ENCODE results near the gene SLC27A6.
"Not testable (repeated sequence)": the region's sequence is repeated elsewhere in the genome, so short reads cannot be mapped to it uniquely, and the experiment has no call there.

- TF ChIP-seq CTCF (IDR thresholded peaks at IDR 0.05); POLR2A (IDR thresholded peaks at IDR 0.05; ENCODE audit: low read depth); POLR2AphosphoS5 (IDR thresholded peaks at IDR 0.05); EP300 (IDR thresholded peaks at IDR 0.05): not testable (repeated sequence)
Measured at GRCh38 chr5:128943100-128943499, 22.2 kb upstream of the SLC27A6 start.
